H1 (cell line): ENCODE results near the gene C1orf52. TPM values are rescaled to one million over a fixed set of nuclear protein-coding genes. Genes with fewer than 3 reads are reported as not detected.

Experiments
- CTCF ChIA-PET: fragments of 300-600 bp; sonication (Branson Sonifier 250); formaldehyde crosslinking; loops from one replicate; lab custom pipeline; 2021; ENCODE audit not compliant: partially characterized antibody; lab: Charles Lee
- POLR2A ChIA-PET: fragments of 300-600 bp; sonication (Branson Sonifier 250); formaldehyde crosslinking; loops from one replicate; lab custom pipeline; 2021; ENCODE audit warnings: inconsistent platforms; ENCODE audit not compliant: partially characterized antibody; lab: Charles Lee
- DNase-seq, 2 experiments: peaks; one replicate each; pipeline versions ENCODE4 v3.0.0 to v3.0.0-alpha.2; 2010 to 2022; ENCODE audit warnings: low spot score in 2 of 2, low read depth in 1 of 2, mixed read lengths in 1 of 2
- FAIRE-seq: peaks from 2 replicates; lab custom pipeline; 2011; peaks lifted over from hg19 to GRCh38; lab: Jason Lieb, UNC
- H2AFZ ChIP-seq: 2 replicates; pipeline ENCODE4 v1.8.1; 2012; ENCODE audit warnings: low read length, inconsistent platforms
- H2AK5ac ChIP-seq: 2 replicates; pipeline ENCODE4 v1.6.1; 2013; ENCODE audit warnings: low read depth, low read length
- H2BK120ac ChIP-seq: replicated peaks from 2 replicates; pipeline ENCODE3; 2013; ENCODE audit warnings: low read depth, low read length, inconsistent platforms
- H2BK12ac ChIP-seq: 2 replicates; pipeline ENCODE4 v1.6.1; 2013; ENCODE audit warnings: low read depth, low read length
- H2BK15ac ChIP-seq: 2 replicates; pipeline ENCODE4 v1.6.1; 2013; ENCODE audit warnings: low read length
- H2BK20ac ChIP-seq: 2 replicates; pipeline ENCODE4 v1.6.1; 2013; ENCODE audit warnings: low read length
- H2BK5ac ChIP-seq: 2 replicates; pipeline ENCODE4 v1.6.1; 2013; ENCODE audit warnings: low read depth, low read length
- H3K14ac ChIP-seq: 2 replicates; pipeline ENCODE4 v1.6.1; 2013; ENCODE audit warnings: inconsistent platforms; ENCODE audit not compliant: insufficient read length
- H3K18ac ChIP-seq: 2 replicates; pipeline ENCODE4 v1.6.1; 2013; ENCODE audit warnings: low read length; ENCODE audit errors: extremely low read depth
- H3K23ac ChIP-seq: 2 replicates; pipeline ENCODE4 v1.6.1; 2013; ENCODE audit warnings: inconsistent platforms; ENCODE audit not compliant: insufficient read length
- H3K23me2 ChIP-seq: 2 replicates; pipeline ENCODE4 v1.6.1; 2013; ENCODE audit warnings: low read depth, low read length
- H3K27ac ChIP-seq: 2 replicates; pipeline ENCODE4 v1.6.1; 2011; ENCODE audit warnings: low read depth, low read length, inconsistent platforms
- H3K27me3 ChIP-seq, 4 experiments: replicated peaks in 1 of 4; 1 replicate in 1 of 4; 2 replicates in 3 of 4; pipeline versions ENCODE4 v1.6.1 to v1.8.1; 2011 to 2013; ENCODE audit warnings: low read length in 3 of 4, mild to moderate bottlenecking in 3 of 4, inconsistent platforms in 2 of 4, mixed read lengths in 2 of 4, moderate library complexity in 1 of 4; ENCODE audit not compliant: control insufficient read depth in 3 of 4, insufficient read depth in 3 of 4; ENCODE audit errors: extremely low read depth in 1 of 4
- H3K36me3 ChIP-seq, 4 experiments: 2 replicates each; pipeline versions ENCODE4 v1.6.1 to v1.8.1; 2011 to 2013; ENCODE audit warnings: mild to moderate bottlenecking in 4 of 4, low read length in 3 of 4, moderate library complexity in 2 of 4, control low read depth in 1 of 4, inconsistent platforms in 1 of 4; ENCODE audit not compliant: insufficient read depth in 4 of 4, control insufficient read depth in 2 of 4
- H3K4ac ChIP-seq: replicated peaks from 2 replicates; pipeline ENCODE3; 2013; ENCODE audit warnings: low read length, low read depth, mixed read lengths, inconsistent platforms; ENCODE audit not compliant: insufficient read length
- H3K4me1 ChIP-seq, 4 experiments: replicated peaks in 1 of 4; 1 replicate in 1 of 4; 2 replicates in 3 of 4; pipeline versions ENCODE4 v1.6.1 to v1.8.1; 2011 to 2013; ENCODE audit warnings: low read length in 3 of 4, inconsistent platforms in 2 of 4, mixed read lengths in 1 of 4; ENCODE audit not compliant: insufficient read depth in 4 of 4, control insufficient read depth in 3 of 4
- H3K4me2 ChIP-seq, 2 experiments: 2 replicates each; pipeline versions ENCODE4 v1.6.1 to v1.8.1; 2011 to 2013; ENCODE audit warnings: low read depth in 2 of 2, low read length in 2 of 2, control low read depth in 1 of 2, inconsistent platforms in 1 of 2, mild to moderate bottlenecking in 1 of 2; ENCODE audit not compliant: insufficient read depth in 1 of 2
- H3K4me3 ChIP-seq, 4 experiments: fragments of 200-600, 300-600 bp in 1 of 4; sonication (generic), shearing (Covaris generic), sonication (Bioruptor Twin) in 1 of 4; 2 replicates each; pipeline versions ENCODE4 v1.5.1 to v1.8.1; 2011 to 2016; ENCODE audit warnings: low read length in 4 of 4, low read depth in 3 of 4, control low read depth in 2 of 4, inconsistent platforms in 2 of 4, mild to moderate bottlenecking in 2 of 4, mixed read lengths in 1 of 4, moderate library complexity in 1 of 4; ENCODE audit not compliant: insufficient read depth in 2 of 4; ENCODE audit errors: extremely low read depth in 1 of 4
- H3K56ac ChIP-seq: replicated peaks from 2 replicates; pipeline ENCODE3; 2013; ENCODE audit warnings: low read depth, mild to moderate bottlenecking, mixed read lengths, low read length, inconsistent platforms; ENCODE audit not compliant: insufficient read length
- H3K79me1 ChIP-seq: 2 replicates; pipeline ENCODE4 v1.6.1; 2013; ENCODE audit warnings: low read depth, low read length, control low read depth
- H3K79me2 ChIP-seq, 2 experiments: 2 replicates each; pipeline versions ENCODE4 v1.6.1 to v1.8.1; 2012 to 2013; ENCODE audit warnings: low read length in 2 of 2, mild to moderate bottlenecking in 2 of 2, inconsistent platforms in 1 of 2; ENCODE audit not compliant: insufficient read depth in 2 of 2, control insufficient read depth in 1 of 2
- H3K9ac ChIP-seq, 4 experiments: replicated peaks in 1 of 4; 1 replicate in 1 of 4; 2 replicates in 3 of 4; pipeline versions ENCODE4 v1.6.1 to v1.8.1; 2011 to 2013; ENCODE audit warnings: low read depth in 3 of 4, low read length in 3 of 4, control low read depth in 2 of 4, mild to moderate bottlenecking in 2 of 4, moderate library complexity in 2 of 4, inconsistent platforms in 1 of 4; ENCODE audit errors: extremely low read depth in 1 of 4
- H3K9me3 ChIP-seq, 2 experiments: 2 replicates each; pipeline versions ENCODE4 v1.6.1 to v1.8.1; 2012 to 2013; ENCODE audit warnings: mild to moderate bottlenecking in 2 of 2, moderate library complexity in 2 of 2, control low read depth in 1 of 2, inconsistent platforms in 1 of 2, low read depth in 1 of 2, low read length in 1 of 2, mixed read lengths in 1 of 2; ENCODE audit not compliant: insufficient read depth in 2 of 2
- H4K20me1 ChIP-seq, 2 experiments: replicated peaks in 1 of 2; 2 replicates each; pipeline versions ENCODE3 to v1.8.1; 2011 to 2013; ENCODE audit warnings: inconsistent platforms in 2 of 2, low read length in 2 of 2, mild to moderate bottlenecking in 1 of 2; ENCODE audit not compliant: insufficient read depth in 2 of 2, control insufficient read depth in 1 of 2
- H4K5ac ChIP-seq: 2 replicates; pipeline ENCODE4 v1.6.1; 2013; ENCODE audit warnings: low read length, low read depth, mixed read lengths, inconsistent platforms; ENCODE audit not compliant: insufficient read length
- H4K8ac ChIP-seq: 2 replicates; pipeline ENCODE4 v1.8.0; 2013; ENCODE audit warnings: mild to moderate bottlenecking, moderate library complexity, low read length, inconsistent platforms; ENCODE audit not compliant: insufficient read depth; ENCODE audit errors: extremely low read depth
- H4K91ac ChIP-seq: replicated peaks from 2 replicates; pipeline ENCODE3; 2013; ENCODE audit warnings: low read length, mixed read lengths, inconsistent platforms; ENCODE audit not compliant: insufficient read length
- ATF2 ChIP-seq: IDR thresholded peaks from 2 replicates; pipeline ENCODE4 v1.6.1; 2012; ENCODE audit warnings: low read length, inconsistent platforms
- BACH1 ChIP-seq: IDR thresholded peaks from 2 replicates; pipeline ENCODE4 v1.6.1; 2012; ENCODE audit warnings: low read length, improper control_type of control experiment
- E2F6 ChIP-seq: IDR thresholded peaks from 2 replicates; pipeline ENCODE4 v1.6.1; 2012; ENCODE audit warnings: inconsistent platforms
- EZH2 ChIP-seq: fragments of 200-600 bp; sonication (generic); IDR thresholded peaks from 2 replicates; pipeline ENCODE4 v1.7.1; 2012; ENCODE audit warnings: low read depth, mild to moderate bottlenecking, moderate library complexity, low read length, inconsistent platforms; ENCODE audit not compliant: severe bottlenecking
- MAFK ChIP-seq: IDR thresholded peaks from 2 replicates; pipeline ENCODE4 v1.6.1; 2012; ENCODE audit warnings: low read depth, mild to moderate bottlenecking, improper control_type of control experiment, low read length
- WGBS, 2 experiments: shearing (Covaris generic) in 1 of 2; methylation state at CpG; one replicate each; pipeline versions ENCODE4 v1.1.6 to v1.1.7; 2013 to 2015; ENCODE audit warnings: low lambda C conversion rate in 2 of 2, mixed read lengths in 2 of 2, inconsistent platforms in 1 of 2, low coverage in 1 of 2, missing lambda C conversion rate in 1 of 2; ENCODE audit not compliant: insufficient replicate concordance in 2 of 2, insufficient coverage in 1 of 2, insufficient read length in 1 of 2; ENCODE audit errors: extremely low coverage in 1 of 2, missing lambda C conversion rate in 1 of 2; 5-methylcytosine and 5-hydroxymethylcytosine counted together
- polyA plus RNA-seq, 7 experiments: library from polyadenylated mRNA; depleted of rRNA in 3 of 7; stranded (reverse) in 5 of 7; unstranded in 2 of 7; fragments of >200 nt in 5 of 7; fragments of 200-250 nt in 2 of 7; gene quantifications; 1 replicate in 5 of 7; 2 replicates in 1 of 7; 4 replicates in 1 of 7; pipeline versions ENCODE4 v1.2.1 to v1.2.3, GENCODE V29; 2011 to 2013; ENCODE audit warnings: missing spikeins in 2 of 7, mixed read lengths in 2 of 7
- total RNA-seq: library from RNA; stranded (reverse); fragmentation: NEBNext Ultra II Directional; extraction: Animal tissue kit (Norgen Biotek cat#: 25700); gene quantifications from 2 replicates; pipeline ENCODE4 v1.2.1, GENCODE V29; 2021

Gene C1orf52
- total and polyA plus RNA-seq, 2 of the 8 experiments (the other 6 are each of a cell fraction or from before 2014, with no cell fraction given) = 29.2 to 39.1 TPM

- no peak overlapping the region for H3K9ac ChIP-seq
- FAIRE-seq = no peak
- no peaks in the 10 kb centered on the region for H3K79me2 ChIP-seq
- no peak overlapping the region for H2BK5ac ChIP-seq
- no peak overlapping the region for H4K5ac ChIP-seq
- no peaks in the 10 kb centered on the region for H3K9me3 ChIP-seq
- H4K20me1 ChIP-seq = no peaks in the 10 kb centered on the region
- WGBS, 2 experiments = 23% methylated on average over 1 of the region's 1 CpG; no CpG with 5 or more reads in 1 of the 2 experiments
- H3K4me3 ChIP-seq = no peak overlapping the region
- ChIA-PET CTCF (interaction anchor here (0.9 to 6.3 kb wide), 13 partner anchors 12 to 288 kb away, joined by 3 to 52 read pairs (median 8); no protein-coding TSS in a partner anchor), POLR2A (interaction anchor here (3.2 kb wide), 1 partner anchor 28 kb away, joined by 13 read pairs; the partner anchor contains the start of gene SYDE2)
- no peak for DNase-seq
- no peak overlapping the region for H3K4me2 ChIP-seq
- no peak for TF ChIP-seq ATF2
- TF ChIP-seq MAFK = no peak
- no peak for TF ChIP-seq EZH2
- TF ChIP-seq E2F6 = no peak
- no peak for TF ChIP-seq BACH1
- no peaks in the 10 kb centered on the region for H3K36me3 ChIP-seq
- H4K8ac ChIP-seq = no peak overlapping the region
- no peak overlapping the region for H4K91ac ChIP-seq
- no peak overlapping the region for H2BK20ac ChIP-seq
- H3K23ac ChIP-seq = no peak overlapping the region
- no peak overlapping the region for H3K27ac ChIP-seq
- no peak overlapping the region for H3K56ac ChIP-seq
- no peak overlapping the region for H2BK15ac ChIP-seq
- H2AFZ ChIP-seq = no peak overlapping the region
- no peaks in the 10 kb centered on the region for H3K23me2 ChIP-seq
- H3K14ac ChIP-seq = no peak overlapping the region
- peaks cover 0 to 15% (median 4%) of the 10 kb centered on the region in 4 experiments; a peak in 4 of 7 replicates for H3K4me1 ChIP-seq
- no peaks in the 10 kb centered on the region for H3K27me3 ChIP-seq
- H2BK12ac ChIP-seq = no peak overlapping the region
- no peak overlapping the region for H2AK5ac ChIP-seq
- H3K18ac ChIP-seq = no peak overlapping the region
- H2BK120ac ChIP-seq = no peak overlapping the region
- no peaks in the 10 kb centered on the region for H3K79me1 ChIP-seq
- H3K4ac ChIP-seq = no peak overlapping the region
Measured at GRCh38 chr1:85228972-85229371, 30.5 kb downstream of the C1orf52 start.
